ENCODE measurements around the gene R3HDM2.

Gene R3HDM2

GRCh38 chr12:57430931-57431566 is at the start of gene R3HDM2:
R3HDM2 (minus strand) TSS chr12:57431043; CDS start chr12:57310428, 120,615 bp downstream.
- peak; percentile 98 for DNase-seq (ENCODE audit: low spot score)

GRCh38 chr12:57479376-57480115 is 48.7 kb upstream of the R3HDM2 start, which contains the start of gene ARHGAP9:
ARHGAP9 (minus strand) TSS chr12:57479866; CDS start chr12:57479406, 460 bp downstream.
- peak; percentile 58 for DNase-seq (ENCODE audit: low spot score)

GRCh38 chr12:57479043-57479375 is 48.2 kb upstream of the R3HDM2 start:
- DNase-seq (ENCODE audit: low spot score) = no peak

GRCh38 chr12:57477710-57478681 is 47.2 kb upstream of the R3HDM2 start:
- DNase-seq (ENCODE audit: low spot score) = no peak

GRCh38 chr12:57476993-57477709 is 46.3 kb upstream of the R3HDM2 start:
- DNase-seq (ENCODE audit: low spot score) = no peak

- DNase-seq (ENCODE audit: low spot score) = no peak
Observed at GRCh38 chr12:57476162-57476992, 45.5 kb upstream of the R3HDM2 start.

GRCh38 chr12:57475271-57476161 is 44.7 kb upstream of the R3HDM2 start:
- DNase-seq (ENCODE audit: low spot score) = no peak

GRCh38 chr12:57474862-57475261 is 44.0 kb upstream of the R3HDM2 start:
- DNase-seq (ENCODE audit: low spot score) = no peak

GRCh38 chr12:57474430-57474829 is 43.6 kb upstream of the R3HDM2 start:
- DNase-seq (ENCODE audit: low spot score) = no peak

GRCh38 chr12:57473886-57474285 is 43.0 kb upstream of the R3HDM2 start:
- DNase-seq (ENCODE audit: low spot score) = no peak

GRCh38 chr12:57473392-57473791 is 42.5 kb upstream of the R3HDM2 start:
- DNase-seq (ENCODE audit: low spot score) = no peak

GRCh38 chr12:57472391-57472790 is 41.5 kb upstream of the R3HDM2 start:
- DNase-seq (ENCODE audit: low spot score) = no peak

- DNase-seq (ENCODE audit: low spot score) = no peak
Observed at GRCh38 chr12:57471661-57472060, 40.8 kb upstream of the R3HDM2 start.

- DNase-seq (ENCODE audit: low spot score) = no peak
Observed at GRCh38 chr12:57470970-57471656, 40.3 kb upstream of the R3HDM2 start.

GRCh38 chr12:57470286-57470969 is 39.6 kb upstream of the R3HDM2 start:
- no peak for DNase-seq (ENCODE audit: low spot score)

- no peak for DNase-seq (ENCODE audit: low spot score)
Observed at GRCh38 chr12:57469296-57470164, 38.7 kb upstream of the R3HDM2 start.

- DNase-seq (ENCODE audit: low spot score) = no peak
Observed at GRCh38 chr12:57467915-57468314, 37.1 kb upstream of the R3HDM2 start.
